NOMO-1 (cell line): Measurements from ENCODE around the gene DGKQ.
"Not testable (repeated sequence)": the region's sequence is repeated elsewhere in the genome, so short reads cannot be mapped to it uniquely, and the experiment has no call there.

Experiments used
- DNase-seq, 2 experiments: peaks; one replicate each; lab custom pipeline; 2025; ENCODE audit not compliant: unreplicated experiment in 2 of 2; lab: John Stamatoyannopoulos, UW

Gene DGKQ

GRCh38 chr4:1011022-1011665, 37.8 kb upstream of the DGKQ start, which contains the start of gene FGFRL1:
Gene FGFRL1, plus strand, starts transcription at chr4:1011626. Its CDS starts 860 bp downstream, at chr4:1012486.
- peak; percentile 80 to 94 for DNase-seq

- DNase-seq, result peak; percentile 85 to 93
These were observed 37.1 kb upstream of the DGKQ start for GRCh38 chr4:1010395-1011021.

- peak; percentile 44 to 71 for DNase-seq
These were observed 36.4 kb upstream of the DGKQ start for GRCh38 chr4:1009542-1010394.

- DNase-seq, result no peak
These were observed 35.6 kb upstream of the DGKQ start for GRCh38 chr4:1008840-1009541.

GRCh38 chr4:1006856-1007255, 33.5 kb upstream of the DGKQ start:
- DNase-seq, result peak in 1 of 2 experiments; percentile 9

- DNase-seq, result no peak
These were observed 31.5 kb upstream of the DGKQ start for GRCh38 chr4:1004557-1005485.

GRCh38 chr4:1004071-1004418, 30.7 kb upstream of the DGKQ start:
- DNase-seq, result no peak

GRCh38 chr4:1003271-1004070, 30.1 kb upstream of the DGKQ start:
- DNase-seq, result no peak

GRCh38 chr4:1002631-1003251, 29.4 kb upstream of the DGKQ start:
- DNase-seq, result no peak

- DNase-seq, result peak; percentile 8 to 18
These were observed 28.8 kb upstream of the DGKQ start for GRCh38 chr4:1002131-1002630.

- no peak for DNase-seq
These were observed 28.3 kb upstream of the DGKQ start for GRCh38 chr4:1001561-1002130.

GRCh38 chr4:1000686-1001260, 27.4 kb upstream of the DGKQ start:
- DNase-seq, result no peak

GRCh38 chr4:999882-1000425, 26.6 kb upstream of the DGKQ start:
- no peak for DNase-seq

- not testable (repeated sequence) for DNase-seq
These were observed 26.0 kb upstream of the DGKQ start for GRCh38 chr4:999240-999863.

GRCh38 chr4:998096-998691, 24.8 kb upstream of the DGKQ start:
- no peak for DNase-seq

GRCh38 chr4:997375-998071, 24.2 kb upstream of the DGKQ start:
- no peak for DNase-seq
